Endometrium (tissue), 2 donors: ENCODE data around the gene CA12.
"Not testable (repeated sequence)": the region's sequence is repeated elsewhere in the genome, so short reads cannot be mapped to it uniquely, and the experiment has no call there.

Experiments used
- FAIRE-seq: peaks from 2 replicates; lab custom pipeline; 2012; peaks lifted over from hg19 to GRCh38; lab: Jason Lieb, UNC
- donor health status: control.
- donor health status: control.

The CA12 gene

DNA sequence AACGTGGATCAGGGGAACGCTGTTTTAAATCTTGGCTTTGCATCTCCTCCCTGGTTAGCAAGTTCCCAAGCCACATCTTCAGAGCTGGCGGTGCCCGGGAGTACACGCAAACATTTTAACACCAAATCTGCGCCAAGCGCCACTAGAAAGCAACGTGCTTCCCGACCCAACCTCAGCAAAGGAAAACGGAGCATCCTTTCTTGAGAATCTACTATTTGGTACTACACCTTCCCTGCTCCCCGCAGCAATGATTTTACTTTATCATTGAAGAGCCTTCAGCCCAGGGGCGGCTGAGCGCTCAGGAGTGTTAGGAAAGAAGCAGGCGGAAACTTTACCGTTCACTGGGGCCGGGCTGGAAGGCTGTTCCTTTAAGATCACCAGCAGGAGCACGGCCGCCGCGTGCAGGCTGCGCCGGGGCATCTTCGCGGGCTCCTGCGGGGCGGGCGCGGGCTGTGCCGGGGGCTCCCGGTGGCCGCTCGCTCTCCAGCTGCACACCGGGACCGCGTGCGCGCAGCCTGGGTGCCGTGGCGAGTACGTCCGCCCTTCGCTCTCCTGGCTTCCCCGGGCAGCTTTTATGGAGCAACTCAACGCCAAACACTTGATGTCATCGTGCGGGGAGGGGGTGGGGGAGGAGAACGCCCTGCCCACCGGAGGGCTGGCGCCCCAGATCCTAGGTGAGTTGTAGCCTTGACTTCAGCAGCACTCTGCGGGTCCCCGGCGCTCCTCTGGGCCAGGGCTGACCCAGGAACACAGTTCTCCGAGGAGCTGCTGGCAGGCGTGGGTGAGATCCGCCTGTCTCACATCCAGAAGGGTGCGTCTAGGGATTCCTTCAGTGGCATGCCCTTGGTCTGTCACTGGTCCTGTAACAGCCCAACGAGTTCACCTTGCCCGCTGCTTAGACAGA, at the start of gene CA12:
TSS of gene CA12 (minus strand) at position 546 of the 904 bp plus-strand sequence. CDS start at position 420, 126 bp downstream.
- no peak for FAIRE-seq

DNA sequence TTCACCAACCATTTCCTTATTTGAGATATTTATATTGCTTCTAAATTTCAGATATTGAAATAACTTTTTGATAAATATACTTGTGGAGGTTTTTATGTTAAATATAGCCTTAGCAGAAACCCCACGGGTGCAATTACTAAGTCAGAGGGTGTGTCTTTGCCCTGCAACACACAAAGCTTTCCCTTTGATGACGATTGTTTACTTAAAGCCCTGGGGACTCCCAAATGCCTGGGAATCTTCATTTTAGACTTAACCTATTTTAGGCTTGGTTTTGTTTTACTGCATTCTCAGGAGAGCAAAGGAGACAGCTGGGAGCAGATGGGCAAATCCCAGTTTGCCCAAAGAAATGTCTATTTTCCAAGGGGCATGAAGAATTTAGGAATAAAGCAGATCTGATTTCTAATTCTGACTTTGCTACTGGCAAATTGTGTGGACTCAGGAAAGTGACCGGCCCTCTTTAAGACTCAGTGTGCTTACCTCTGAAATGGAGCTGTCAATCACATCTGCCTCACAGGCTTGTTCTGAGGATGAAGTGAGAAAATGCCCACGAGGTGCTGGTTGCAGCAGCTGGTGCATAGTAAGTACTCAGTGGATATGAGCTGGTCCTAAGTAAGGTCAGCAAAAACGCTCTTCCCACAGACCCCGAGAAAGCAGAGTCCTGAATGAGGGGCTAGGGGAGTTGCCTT, 49.3 kb upstream of the CA12 start:
- FAIRE-seq, result no peak

DNA sequence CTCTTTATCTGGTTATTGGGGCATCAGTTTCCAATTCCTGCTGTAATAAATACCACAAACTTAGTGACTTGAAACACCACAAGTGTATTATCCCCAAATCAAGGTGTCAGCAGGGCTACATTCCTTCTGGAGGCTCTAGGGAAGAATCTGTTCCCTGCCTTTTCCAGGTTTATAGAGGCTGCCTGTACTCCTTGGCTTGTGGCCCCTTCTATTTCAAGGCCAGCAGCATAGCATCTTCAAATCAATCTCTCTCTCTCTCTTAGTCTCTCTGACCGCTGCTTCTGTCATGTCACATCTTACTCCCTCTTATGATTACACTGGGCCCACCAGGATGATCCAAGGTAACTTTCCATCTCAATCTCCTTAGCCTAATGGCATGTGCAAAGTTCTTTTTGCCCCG, 44.9 kb upstream of the CA12 start:
- FAIRE-seq, result no peak

DNA sequence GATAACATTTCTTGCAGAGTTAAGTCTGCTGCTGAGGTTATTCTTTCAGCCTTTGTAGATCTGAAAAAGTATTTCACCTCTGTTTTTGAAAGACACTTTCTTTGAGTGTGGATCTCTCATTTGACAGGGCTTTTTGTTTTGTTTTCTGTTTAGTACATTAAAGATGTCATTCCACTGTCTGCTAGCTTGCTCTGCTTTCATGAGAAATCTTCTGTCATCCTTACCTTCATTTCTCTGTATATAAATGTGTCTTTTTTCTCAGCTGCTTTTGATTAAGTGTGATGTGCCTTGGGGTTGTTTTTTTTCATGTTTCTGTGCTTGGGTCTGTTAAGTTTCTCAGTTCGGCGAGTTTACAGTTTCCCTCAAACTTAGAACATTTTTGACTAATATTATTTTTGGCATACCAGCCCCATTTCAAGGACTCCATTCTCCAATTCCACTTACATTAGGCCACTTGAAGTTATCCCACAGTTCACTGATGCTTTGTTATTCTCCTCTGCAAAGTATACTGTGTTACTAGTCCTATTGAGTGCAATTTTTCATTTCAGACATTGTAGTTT, 43.9 kb upstream of the CA12 start:
- no peak for FAIRE-seq

DNA sequence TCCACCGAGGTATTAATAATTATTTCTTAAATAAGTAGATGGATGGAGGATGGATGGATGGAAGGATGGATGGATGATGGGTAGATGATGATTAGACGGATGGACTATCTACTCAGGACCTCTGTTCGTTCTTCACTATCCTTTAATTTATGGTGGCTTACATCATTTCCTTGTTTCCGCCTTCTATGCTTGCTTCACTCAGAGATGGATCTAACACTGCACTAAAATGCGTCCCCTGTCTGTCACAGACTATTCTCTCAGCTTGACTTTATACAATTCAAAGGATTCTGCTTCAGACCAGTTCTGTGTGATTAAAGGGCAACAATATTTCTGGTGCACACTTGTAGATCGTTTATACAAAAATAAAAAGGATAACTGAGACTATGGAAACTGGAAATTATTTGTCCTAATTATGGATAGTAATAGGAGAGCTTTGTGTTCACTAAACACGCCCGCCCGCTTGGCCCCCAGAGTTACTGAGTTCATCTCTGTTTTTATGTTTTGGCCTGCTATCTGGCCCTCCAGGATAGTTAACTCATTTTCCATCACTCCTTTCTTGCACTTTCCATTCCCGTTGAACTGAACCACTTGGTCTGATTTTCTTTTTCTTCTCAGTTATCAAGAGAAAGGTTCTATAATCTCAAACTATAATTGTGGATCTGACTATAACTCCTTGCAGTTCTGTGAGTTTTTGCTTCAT, 41.4 kb upstream of the CA12 start:
- FAIRE-seq, result no peak

DNA sequence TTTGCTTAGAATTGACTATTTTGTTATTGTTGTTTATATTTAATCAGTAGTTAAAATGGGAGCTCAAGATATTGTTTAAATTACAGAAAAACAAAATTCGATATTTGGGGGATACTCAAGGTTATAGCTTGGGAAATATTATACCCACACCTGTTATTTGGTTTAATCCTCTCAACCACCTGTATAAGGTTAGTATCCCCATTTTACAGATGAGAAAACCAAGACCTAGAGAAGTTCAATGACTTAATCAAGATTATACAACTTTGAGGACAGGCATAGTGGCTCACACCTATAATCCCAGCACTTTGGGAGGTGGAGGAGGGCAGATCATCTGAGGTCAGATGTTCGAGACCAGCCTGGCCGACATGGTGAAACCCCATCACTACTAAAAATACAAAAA, 39.8 kb upstream of the CA12 start:
- no peak for FAIRE-seq

DNA sequence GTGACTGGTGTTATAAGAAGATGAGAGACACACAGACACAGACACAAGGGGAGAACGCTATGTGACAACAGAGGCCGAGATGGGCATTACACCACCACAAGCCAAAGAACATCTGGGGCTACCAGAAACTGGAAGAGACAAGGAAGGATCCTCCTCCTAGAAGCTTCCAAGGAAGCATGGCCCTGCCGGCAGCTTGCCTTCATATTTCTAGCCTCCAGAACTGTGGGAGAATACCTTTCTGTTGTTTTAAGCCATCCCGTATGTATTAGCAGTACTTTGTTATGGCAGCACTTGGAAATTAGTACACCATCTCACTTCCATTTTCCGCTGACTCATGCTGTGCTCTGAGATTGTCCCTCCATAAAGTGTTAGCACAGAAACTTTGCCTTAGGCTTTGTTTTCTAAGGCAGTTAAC, 38.7 kb upstream of the CA12 start:
- FAIRE-seq, result no peak

DNA sequence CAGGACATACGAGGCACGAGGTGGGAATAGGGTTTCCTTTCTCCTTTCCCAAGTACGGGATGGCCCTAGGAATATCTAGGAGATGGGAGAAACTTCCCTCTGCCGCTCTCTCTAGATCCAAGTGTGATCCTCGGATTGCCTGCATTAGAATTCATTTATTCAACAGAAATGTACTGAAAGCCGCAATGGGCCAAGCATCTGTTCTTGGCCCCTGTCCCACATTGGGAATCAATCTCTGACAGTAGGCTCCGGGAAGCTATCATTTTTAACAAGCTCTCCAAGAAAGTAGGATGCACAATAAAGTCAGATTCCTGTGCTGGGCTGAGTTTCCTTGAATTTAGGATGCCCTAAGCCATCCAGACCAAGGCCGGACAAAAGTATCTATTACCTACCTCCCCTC, 37.2 kb upstream of the CA12 start:
- no peak for FAIRE-seq

DNA sequence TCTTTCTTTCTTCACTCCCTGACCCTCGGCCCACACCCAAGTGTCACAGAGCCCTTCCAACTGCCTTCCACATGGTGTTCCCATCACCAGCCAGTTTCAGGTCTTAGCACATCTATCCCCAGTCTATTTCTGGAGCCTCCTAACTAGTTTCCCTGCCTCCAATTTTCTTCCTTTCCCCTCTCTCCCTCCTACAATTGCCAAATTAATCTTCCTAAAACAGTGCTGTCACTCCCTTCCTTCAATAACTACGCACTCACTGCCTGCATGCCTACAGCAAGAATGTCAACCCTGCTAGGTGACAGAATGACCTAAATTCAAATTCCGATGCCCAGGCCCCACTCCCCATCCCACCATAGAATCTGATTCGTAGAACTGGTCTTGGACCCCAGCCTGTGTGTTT, 36.1 kb upstream of the CA12 start:
- no peak for FAIRE-seq

DNA sequence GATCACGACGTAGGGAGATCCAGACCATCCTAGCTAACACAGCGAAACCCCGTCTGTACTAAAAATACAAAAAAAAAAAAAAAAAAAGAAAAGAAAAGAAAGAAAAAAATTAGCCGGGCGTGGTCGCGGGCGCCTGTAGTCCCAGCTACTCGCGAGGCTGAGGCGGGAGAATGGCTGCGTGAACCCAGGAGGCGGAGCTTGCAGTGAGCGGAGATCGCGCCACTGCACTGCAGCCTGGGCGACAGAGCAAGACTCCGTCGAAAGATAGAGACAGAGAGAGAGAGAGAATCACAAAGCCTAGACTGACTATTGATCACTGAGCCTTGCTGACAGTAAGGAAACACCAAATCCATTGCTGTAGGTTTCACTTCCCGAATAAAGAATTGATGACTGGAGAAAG, 35.6 kb upstream of the CA12 start:
- FAIRE-seq, result not testable (repeated sequence)

DNA sequence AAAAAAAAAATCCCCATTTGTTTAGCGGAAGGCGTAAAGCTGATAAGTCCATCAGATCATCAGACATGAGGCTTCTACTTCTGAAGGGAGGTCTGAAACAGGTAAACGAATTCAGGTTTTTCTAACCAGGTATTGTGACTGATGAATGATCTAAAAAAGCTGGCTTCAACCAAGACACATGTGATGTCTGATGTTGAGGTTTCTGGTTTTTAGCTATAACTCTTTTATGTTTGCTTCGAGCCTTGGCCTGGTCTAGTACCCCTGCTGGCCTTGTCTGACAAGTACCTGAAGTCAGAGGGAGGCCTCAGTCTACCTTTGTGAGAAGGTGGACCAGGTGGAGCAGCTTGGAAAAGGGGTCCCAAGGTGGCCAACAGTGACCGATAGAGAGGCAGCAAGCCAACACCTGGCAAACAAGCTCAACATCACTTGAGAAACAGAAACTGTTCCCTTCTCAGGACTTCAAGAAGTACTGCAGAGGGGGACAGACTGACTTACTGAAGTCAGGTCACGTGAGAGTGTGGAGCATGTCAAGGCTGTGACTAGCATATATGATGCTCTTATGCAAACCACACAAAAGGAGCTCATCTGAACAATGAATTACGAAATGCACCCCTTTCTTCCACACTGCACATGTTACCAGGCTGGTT, 33.0 kb upstream of the CA12 start:
- no peak for FAIRE-seq

DNA sequence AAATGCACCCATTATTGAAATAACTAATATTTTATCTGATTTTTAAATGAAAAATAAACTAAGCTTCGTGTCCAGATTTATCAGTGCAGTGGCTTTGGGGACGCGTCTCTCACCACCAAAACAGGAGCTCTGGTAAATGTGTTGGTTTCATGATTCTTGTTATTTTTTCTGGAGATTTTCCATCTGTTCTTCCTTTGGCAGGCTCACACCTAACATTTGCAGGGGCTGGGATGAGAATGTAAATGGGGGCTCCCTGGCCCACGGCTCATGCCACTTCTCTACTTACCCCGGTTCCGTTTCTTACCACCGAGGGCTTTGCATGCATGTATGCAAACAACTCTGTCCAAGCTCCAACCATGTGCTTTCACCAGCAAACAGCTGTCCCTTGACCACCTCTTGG, 30.9 kb upstream of the CA12 start:
- FAIRE-seq, result no peak

DNA sequence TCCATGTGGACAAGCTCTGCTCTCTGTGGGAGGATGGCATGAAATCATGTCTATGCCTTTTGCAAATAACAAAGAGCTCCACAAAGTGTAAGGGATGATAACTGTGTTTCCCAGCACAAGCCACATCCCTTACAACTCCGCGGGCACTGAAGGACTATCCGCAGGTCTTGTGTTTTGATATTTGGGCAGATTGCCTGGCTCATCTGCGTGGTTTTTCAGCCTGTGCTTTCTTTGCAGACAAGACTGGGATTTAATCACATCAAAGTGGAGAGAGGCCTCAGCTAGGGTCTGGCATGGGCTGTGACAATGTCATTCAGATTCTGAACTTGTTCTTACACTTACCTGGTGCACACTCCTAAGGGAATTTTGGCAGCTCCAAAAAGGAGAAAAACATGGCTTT, 30.2 kb upstream of the CA12 start:
- FAIRE-seq, result no peak

DNA sequence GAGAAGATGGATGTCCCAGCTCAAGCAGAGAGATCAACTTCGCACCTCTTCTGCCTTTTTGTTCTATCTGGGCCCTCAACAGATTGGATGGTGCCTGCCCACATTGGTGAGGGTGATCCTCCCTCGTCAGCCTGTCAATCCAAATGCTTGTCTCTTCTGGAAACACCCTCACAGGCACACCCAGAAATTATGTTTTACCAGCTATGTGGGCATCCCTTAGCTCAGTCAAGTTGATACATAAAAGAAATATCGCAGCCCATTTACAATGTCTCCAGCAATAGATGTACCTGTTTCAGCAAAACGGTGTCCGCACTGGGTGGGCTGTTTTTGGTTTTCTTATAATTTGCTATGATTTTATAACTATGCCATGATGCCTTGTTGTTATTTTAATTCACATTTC, 27.5 kb upstream of the CA12 start:
- no peak for FAIRE-seq

DNA sequence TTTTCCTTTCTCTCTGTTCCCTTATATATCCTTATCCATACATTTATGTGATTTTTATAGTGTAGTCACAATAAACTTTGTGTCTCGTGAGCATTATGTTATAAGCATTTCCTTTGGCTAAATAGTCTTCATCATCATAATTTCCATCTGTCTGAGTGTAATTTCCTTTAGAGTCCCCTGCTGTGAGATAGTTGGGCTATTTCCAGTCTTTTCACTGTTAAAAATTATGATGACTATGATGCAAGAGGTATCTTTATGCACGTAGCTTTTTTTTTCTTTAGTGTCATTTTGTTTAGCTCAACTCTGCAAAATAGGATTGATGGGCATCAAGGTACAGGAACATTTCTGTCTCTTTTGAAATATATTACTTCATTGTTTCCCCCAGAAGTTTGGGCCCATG, 26.9 kb upstream of the CA12 start:
- no peak for FAIRE-seq

DNA sequence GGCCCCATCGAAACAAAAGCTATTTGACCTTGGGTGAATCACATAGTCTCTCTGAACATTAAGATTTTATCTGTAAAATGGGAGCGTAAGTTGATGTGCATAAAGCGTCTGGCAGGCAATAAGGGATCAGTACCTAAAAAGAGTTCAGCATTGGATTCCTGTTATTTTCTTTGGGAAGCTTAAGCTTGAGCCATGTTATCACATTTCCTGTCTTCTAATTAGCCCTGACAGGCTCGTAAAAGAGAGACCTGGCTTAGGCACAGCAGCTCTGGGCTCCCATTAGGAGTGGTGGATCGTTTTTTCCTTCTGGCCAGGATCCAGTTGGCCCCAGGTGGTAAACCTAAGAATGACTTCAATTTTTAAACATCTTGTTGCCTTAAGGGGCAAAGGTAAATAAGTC, 26.0 kb upstream of the CA12 start:
- FAIRE-seq, result no peak

DNA sequence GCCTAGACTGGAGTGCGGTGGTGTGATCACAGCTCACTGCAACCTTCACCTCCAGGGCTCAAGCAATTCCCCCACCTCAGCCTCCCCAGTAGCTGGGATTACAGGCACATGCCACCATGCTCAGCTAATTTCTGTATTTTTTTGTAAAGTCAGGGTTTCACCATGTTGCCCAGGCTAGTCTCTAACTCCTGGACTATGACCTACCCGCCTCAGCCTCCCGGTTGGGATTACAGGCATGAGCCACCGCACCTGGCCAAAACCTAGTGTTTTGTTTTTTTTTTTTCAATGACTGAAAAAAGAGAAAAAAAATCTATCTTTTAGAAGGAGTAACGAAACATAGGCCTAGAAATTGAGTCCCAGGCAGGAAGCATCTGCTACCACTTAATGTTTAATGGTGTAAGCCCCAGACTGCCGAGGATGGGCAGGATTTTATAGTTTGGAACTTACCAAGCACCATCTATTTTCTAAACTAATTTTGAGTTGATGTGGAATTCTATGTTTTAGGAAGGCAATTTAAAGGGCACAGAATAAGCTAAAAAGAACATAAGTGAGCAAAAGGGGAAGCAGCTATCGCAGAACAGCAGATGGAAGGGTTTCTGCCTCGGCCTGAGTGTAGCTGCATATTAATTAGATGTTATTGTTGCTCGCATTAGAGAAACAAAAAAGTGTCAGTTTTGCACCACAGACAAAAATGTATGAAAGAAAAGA, 24.2 kb upstream of the CA12 start:
- FAIRE-seq, result no peak

DNA sequence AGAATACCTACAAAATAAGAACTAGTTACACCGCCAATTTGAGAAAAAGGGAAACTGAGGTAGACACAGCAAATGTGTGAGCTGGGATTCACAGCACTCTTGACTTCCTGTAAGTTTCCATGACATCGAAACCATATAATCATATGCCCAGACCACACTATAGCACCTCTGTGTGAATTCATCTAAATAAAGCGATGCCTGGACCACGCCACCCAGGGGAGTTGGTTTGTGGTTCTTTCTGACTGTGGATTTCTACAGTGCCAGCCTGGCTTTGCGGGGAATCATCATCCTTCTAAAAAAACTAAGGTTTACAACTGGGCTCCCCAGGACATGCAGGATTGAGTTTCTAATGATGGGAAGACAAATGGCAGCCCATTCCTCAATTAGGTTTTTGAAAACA, 23.5 kb upstream of the CA12 start:
- FAIRE-seq, result no peak

DNA sequence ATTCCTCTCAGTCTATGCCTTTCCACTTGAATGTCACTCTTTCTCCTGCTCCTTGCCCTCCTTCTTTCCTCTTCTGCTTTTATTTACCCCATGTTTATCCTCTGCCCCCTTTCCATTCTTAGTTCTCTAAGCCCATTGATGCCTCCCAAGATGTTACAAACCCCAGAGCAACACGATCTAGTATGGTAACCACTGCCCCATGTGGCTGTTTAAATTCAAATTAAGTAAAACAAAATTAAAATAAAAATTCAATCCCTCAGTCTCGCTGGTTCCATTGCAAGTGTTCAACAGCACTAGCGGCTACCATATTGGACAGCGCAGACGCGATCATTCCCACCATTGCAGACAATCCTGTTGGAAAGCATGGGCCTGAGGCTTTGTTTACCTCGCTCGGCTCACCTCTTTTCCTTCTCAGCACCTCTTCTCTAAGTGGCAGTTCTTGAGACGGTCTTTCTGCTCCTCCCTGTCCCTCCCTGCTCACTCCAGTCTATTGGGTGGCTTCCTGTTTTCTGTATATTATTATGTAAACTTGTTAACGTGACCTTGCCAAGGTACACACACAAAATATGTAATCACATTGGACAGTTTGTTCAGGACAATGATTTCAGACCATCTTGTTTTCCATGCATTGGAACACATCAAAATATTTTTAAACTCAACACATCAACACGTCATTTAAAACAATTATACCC, 21.8 kb upstream of the CA12 start:
- no peak for FAIRE-seq

DNA sequence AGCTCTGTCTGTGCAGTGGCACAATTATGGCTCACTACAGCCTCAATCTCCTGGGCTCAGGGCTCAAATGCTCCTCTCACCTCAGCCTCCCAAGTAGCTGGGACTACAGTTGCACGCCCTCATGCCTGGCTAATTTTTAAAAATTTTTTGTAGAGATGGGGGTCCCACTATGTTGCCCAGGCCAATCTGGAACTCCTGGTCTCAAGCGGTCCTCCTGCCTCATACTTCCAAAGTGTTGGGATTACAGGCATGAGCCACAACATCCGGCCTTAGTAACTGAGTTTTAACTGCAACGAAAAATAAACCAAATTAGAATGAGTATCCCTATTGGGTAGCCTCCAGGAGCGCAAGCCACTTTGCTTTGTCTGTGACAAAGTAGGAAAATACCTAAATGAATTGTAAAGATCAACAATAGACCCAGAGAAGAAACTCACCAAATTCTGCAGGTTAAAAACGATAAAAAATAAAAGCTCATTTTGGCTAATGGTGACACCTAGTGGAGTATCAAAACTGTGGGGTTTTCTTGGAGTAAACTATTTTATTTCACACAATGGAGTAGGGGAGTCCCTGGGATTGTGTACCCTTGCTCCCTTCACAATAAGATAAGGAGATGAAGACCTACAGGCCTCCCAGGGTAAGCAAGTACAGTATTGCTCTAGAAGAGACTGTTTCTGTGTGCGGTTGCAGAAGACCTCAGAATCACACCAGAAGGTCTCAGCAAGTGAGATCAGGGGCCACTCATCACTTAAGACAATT, 21.0 kb upstream of the CA12 start:
- peak; percentile 48 for FAIRE-seq
